Parathyroid adenoma (tissue), 2 donors: ENCODE results near the gene NAALADL2.

Experiments
- H2AFZ ChIP-seq: fragments of 300-600 bp; sonication (generic); one replicate; pipeline ENCODE4 v1.7.0; 2017; ENCODE audit warnings: antibody characterized with exemption, mild to moderate bottlenecking
- H3K27ac ChIP-seq: fragments of 300-600 bp; sonication (generic); one replicate; pipeline ENCODE4 v1.7.0; 2017
- H3K27me3 ChIP-seq: fragments of 300-600 bp; sonication (generic); one replicate; pipeline ENCODE4 v1.7.0; 2017; ENCODE audit warnings: low read length; ENCODE audit not compliant: control insufficient read depth, insufficient read depth
- H3K36me3 ChIP-seq: fragments of 300-600 bp; sonication (generic); one replicate; pipeline ENCODE4 v1.7.0; 2017; ENCODE audit warnings: low read length; ENCODE audit not compliant: control insufficient read depth, insufficient read depth
- H3K4me1 ChIP-seq: fragments of 300-600 bp; sonication (generic); one replicate; pipeline ENCODE4 v1.7.0; 2017; ENCODE audit warnings: control low read depth
- H3K4me2 ChIP-seq: fragments of 300-600 bp; sonication (generic); one replicate; pipeline ENCODE4 v1.7.0; 2017; ENCODE audit warnings: low read length
- H3K4me3 ChIP-seq: fragments of 300-600 bp; sonication (generic); one replicate; pipeline ENCODE4 v1.7.0; 2017; ENCODE audit warnings: low read depth, low read length
- H3K79me2 ChIP-seq: fragments of 300-600 bp; sonication (generic); one replicate; pipeline ENCODE4 v1.7.0; 2017; ENCODE audit warnings: control low read depth
- H3K9ac ChIP-seq: fragments of 300-600 bp; sonication (generic); one replicate; pipeline ENCODE4 v1.7.0; 2017; ENCODE audit warnings: mild to moderate bottlenecking
- H3K9me3 ChIP-seq: fragments of 300-600 bp; sonication (generic); one replicate; pipeline ENCODE4 v1.7.0; 2017; ENCODE audit warnings: low read length; ENCODE audit not compliant: control insufficient read depth
- CTCF ChIP-seq: fragments of 300-600 bp; sonication (generic); IDR thresholded peaks from one replicate; pipeline ENCODE4 v1.7.0; 2017; ENCODE audit warnings: antibody characterized with exemption, mild to moderate bottlenecking
- donor health status: primary hyperparathyroidism.

The NAALADL2 gene

GRCh38 chr3:175248832-175249231, 389.7 kb downstream of the NAALADL2 start:
- H3K4me2 ChIP-seq: no peak overlapping the region
- H3K4me1 ChIP-seq: no peaks in the 10 kb centered on the region
- no peak overlapping the region for H3K4me3 ChIP-seq
- H2AFZ ChIP-seq: no peak overlapping the region
- no peak for TF ChIP-seq CTCF
- no peak overlapping the region for H3K9ac ChIP-seq
- H3K27me3 ChIP-seq: no peaks in the 10 kb centered on the region
- no peaks in the 10 kb centered on the region for H3K9me3 ChIP-seq
- no peaks in the 10 kb centered on the region for H3K36me3 ChIP-seq
- no peaks in the 10 kb centered on the region for H3K79me2 ChIP-seq
- H3K27ac ChIP-seq: no peak overlapping the region

DNA sequence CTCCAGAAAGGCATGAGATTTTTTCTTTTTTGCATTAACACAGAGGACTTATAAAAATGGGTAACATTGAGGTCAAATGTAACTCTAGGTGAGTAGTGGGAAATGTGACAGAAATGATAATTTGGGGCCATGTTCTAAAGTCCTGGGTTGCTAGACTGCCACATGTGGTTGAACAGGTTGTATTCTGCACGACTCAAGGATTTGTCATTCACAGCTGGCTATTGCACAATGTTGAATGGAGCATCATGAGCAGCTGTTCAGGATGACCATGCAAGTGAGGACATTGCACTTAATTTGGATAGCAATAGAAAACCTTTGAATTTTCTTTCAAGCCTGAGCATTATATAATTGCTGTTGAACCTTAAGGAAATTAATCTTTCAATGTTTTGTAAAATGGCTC, 396.6 kb downstream of the NAALADL2 start:
- Histone ChIP-seq H3K36me3 (no peaks in the 10 kb centered on the region), H3K4me2 (no peak overlapping the region), H3K27me3 (no peaks in the 10 kb centered on the region), H2AFZ (no peak overlapping the region), H3K79me2 (no peaks in the 10 kb centered on the region), H3K4me3 (no peak overlapping the region), H3K9ac (no peak overlapping the region), H3K27ac (no peak overlapping the region), H3K4me1 (no peaks in the 10 kb centered on the region), H3K9me3 (no peaks in the 10 kb centered on the region)
- no peak for TF ChIP-seq CTCF

DNA sequence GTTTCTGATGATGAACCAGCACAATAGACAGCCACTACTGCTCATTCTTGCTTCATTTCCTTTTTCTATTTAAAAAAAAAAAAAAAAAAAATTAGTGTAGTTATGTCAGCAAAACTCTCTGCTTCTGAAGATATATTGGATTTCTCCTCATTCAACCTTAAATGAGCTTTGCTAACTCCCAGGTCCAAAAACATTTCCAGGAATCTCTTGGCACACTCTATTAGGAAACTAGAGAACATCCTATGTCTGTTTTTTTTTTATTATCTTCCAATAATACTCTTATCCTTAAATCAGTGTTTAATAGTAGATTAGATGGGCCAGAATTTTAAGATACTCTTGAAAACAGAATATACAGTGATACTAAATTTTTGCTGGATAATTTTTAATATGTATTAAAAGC, 398.0 kb downstream of the NAALADL2 start:
- Histone ChIP-seq H2AFZ (no peak overlapping the region), H3K9ac (no peak overlapping the region), H3K27me3 (no peaks in the 10 kb centered on the region), H3K4me3 (no peak overlapping the region), H3K27ac (no peak overlapping the region), H3K79me2 (no peaks in the 10 kb centered on the region), H3K4me2 (no peak overlapping the region), H3K9me3 (no peaks in the 10 kb centered on the region), H3K36me3 (no peaks in the 10 kb centered on the region), H3K4me1 (no peaks in the 10 kb centered on the region)
- no peak for TF ChIP-seq CTCF

- Histone ChIP-seq H3K9me3 (no peaks in the 10 kb centered on the region), H2AFZ (no peak overlapping the region), H3K27ac (no peak overlapping the region), H3K4me1 (no peaks in the 10 kb centered on the region), H3K9ac (no peak overlapping the region), H3K27me3 (no peaks in the 10 kb centered on the region), H3K79me2 (no peaks in the 10 kb centered on the region), H3K4me3 (no peak overlapping the region), H3K4me2 (no peak overlapping the region), H3K36me3 (no peaks in the 10 kb centered on the region)
- no peak for TF ChIP-seq CTCF
These were observed 399.6 kb downstream of the NAALADL2 start for GRCh38 chr3:175258763-175259162.

DNA sequence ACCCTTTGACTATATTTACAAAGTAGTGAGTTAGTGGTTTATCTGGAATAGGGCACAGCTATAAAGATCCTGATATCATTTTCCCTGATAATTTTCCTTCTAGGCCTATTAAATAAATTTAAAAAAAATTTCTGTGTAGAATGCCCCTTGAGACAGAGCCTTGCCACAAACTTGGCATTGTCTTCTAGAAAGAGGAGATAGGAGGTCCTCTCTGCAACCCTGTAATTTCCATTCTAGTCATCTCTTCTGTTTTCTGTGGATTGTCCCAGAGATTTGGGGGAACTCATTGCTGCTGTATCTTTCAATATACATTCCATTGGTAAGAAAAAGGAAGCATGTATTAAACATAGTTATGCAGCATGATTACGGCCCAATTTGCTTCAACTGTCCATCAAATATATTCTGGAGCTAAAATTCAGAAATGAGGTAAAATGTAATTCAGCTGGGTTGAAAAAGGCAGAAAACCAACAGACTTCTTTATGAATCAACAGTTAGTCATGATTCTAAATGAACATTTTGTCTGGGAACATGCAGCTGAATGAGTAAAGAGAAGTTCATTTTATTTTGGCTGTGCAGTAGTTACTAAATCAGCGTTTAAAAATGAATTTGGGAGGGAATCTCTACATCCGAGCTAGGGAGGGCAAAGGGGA, 401.1 kb downstream of the NAALADL2 start:
- H3K79me2 ChIP-seq: no peaks in the 10 kb centered on the region
- H3K4me1 ChIP-seq: no peaks in the 10 kb centered on the region
- H3K9ac ChIP-seq: no peak overlapping the region
- no peak overlapping the region for H2AFZ ChIP-seq
- no peak overlapping the region for H3K4me2 ChIP-seq
- no peak for TF ChIP-seq CTCF
- no peaks in the 10 kb centered on the region for H3K27me3 ChIP-seq
- H3K9me3 ChIP-seq: no peaks in the 10 kb centered on the region
- H3K27ac ChIP-seq: no peak overlapping the region
- no peaks in the 10 kb centered on the region for H3K36me3 ChIP-seq
- H3K4me3 ChIP-seq: no peak overlapping the region
